22Rv1 (cell line): ENCODE results near the gene DCLK1.

Experiments
- ZFX ChIP-seq: fragments of 450-650 bp; IDR thresholded peaks from 2 replicates; pipeline ENCODE4 v1.6.1; 2017; ENCODE audit warnings: antibody characterized with exemption, borderline replicate concordance
- TF ChIP-seq, protein P1 (sequence below): fragments of 450-650 bp; IDR thresholded peaks from 2 replicates; pipeline ENCODE4 v1.5.1; 2017; ENCODE audit warnings: mild to moderate bottlenecking

DNA sequence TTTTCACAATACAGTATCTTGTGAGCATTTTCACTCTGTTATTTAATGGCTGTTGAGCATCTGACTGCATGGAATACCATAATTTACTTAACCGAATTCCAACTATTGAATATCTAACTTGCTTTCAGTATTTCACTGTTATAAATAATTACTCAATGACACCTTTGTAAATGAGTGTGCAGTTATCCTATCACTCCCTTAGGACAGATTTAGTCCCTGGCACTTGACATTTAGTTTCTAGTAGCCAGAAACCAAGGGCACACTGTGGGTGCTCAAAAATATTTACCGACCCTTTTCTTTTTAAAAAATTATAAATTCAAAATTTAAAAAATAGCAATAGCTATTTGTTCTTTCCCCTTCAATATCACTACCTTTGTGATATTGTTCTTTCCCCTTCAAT, 258.8 kb downstream of the DCLK1 start:
- TF ChIP-seq, protein P1, sequence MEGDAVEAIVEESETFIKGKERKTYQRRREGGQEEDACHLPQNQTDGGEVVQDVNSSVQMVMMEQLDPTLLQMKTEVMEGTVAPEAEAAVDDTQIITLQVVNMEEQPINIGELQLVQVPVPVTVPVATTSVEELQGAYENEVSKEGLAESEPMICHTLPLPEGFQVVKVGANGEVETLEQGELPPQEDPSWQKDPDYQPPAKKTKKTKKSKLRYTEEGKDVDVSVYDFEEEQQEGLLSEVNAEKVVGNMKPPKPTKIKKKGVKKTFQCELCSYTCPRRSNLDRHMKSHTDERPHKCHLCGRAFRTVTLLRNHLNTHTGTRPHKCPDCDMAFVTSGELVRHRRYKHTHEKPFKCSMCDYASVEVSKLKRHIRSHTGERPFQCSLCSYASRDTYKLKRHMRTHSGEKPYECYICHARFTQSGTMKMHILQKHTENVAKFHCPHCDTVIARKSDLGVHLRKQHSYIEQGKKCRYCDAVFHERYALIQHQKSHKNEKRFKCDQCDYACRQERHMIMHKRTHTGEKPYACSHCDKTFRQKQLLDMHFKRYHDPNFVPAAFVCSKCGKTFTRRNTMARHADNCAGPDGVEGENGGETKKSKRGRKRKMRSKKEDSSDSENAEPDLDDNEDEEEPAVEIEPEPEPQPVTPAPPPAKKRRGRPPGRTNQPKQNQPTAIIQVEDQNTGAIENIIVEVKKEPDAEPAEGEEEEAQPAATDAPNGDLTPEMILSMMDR, result no peak
- TF ChIP-seq ZFX, result no peak
